Neural crest cell (in vitro differentiated cells): ENCODE data around the gene MYLK4. TPM values are rescaled to one million over a fixed set of nuclear protein-coding genes. Genes with fewer than 3 reads are reported as not detected.
A peak's percentile ranks its signal among the peaks of the same experiment; 100 is the strongest.
"Not testable (repeated sequence)": the region's sequence is repeated elsewhere in the genome, so short reads cannot be mapped to it uniquely, and the experiment has no call there.

Experiments
- DNase-seq: peaks from one replicate; pipeline ENCODE4 v3.0.0; 2021; ENCODE audit warnings: low read depth, mixed read lengths, low spot score
- H3K27ac Mint-ChIP-seq: one replicate; pipeline ENCODE4 v1.8.0; 2021; ENCODE audit warnings: mild to moderate bottlenecking, mixed read lengths; ENCODE audit not compliant: unreplicated experiment
- H3K27me3 Mint-ChIP-seq: 2 replicates; pipeline ENCODE4 v1.8.0; 2021; ENCODE audit warnings: low read depth, mild to moderate bottlenecking, mixed read lengths
- H3K36me3 Mint-ChIP-seq: 2 replicates; pipeline ENCODE4 v1.8.0; 2021; ENCODE audit warnings: low read depth, mild to moderate bottlenecking, mixed read lengths
- H3K4me1 Mint-ChIP-seq: 2 replicates; pipeline ENCODE4 v1.8.0; 2021; ENCODE audit warnings: mixed read lengths
- H3K4me3 Mint-ChIP-seq: one replicate; pipeline ENCODE4 v1.8.0; 2021; ENCODE audit warnings: mild to moderate bottlenecking, mixed read lengths
- H3K9me3 Mint-ChIP-seq: 2 replicates; pipeline ENCODE4 v1.8.0; 2021; ENCODE audit warnings: mixed read lengths
- total RNA-seq: library from RNA; stranded (reverse); gene quantifications from 2 replicates; pipeline ENCODE4 v1.2.1, GENCODE V29; 2021
- TF ChIP-seq, protein P1 (sequence below): fragments of 200-600 bp; sonication (generic); conservative IDR thresholded peaks from 2 replicates; pipeline ENCODE4 v1.5.0; 2021; ENCODE audit warnings: antibody characterized with exemption, mild to moderate bottlenecking

MYLK4 gene
- total RNA-seq, 1 donor from 2014 or later: 0.96 TPM

DNA sequence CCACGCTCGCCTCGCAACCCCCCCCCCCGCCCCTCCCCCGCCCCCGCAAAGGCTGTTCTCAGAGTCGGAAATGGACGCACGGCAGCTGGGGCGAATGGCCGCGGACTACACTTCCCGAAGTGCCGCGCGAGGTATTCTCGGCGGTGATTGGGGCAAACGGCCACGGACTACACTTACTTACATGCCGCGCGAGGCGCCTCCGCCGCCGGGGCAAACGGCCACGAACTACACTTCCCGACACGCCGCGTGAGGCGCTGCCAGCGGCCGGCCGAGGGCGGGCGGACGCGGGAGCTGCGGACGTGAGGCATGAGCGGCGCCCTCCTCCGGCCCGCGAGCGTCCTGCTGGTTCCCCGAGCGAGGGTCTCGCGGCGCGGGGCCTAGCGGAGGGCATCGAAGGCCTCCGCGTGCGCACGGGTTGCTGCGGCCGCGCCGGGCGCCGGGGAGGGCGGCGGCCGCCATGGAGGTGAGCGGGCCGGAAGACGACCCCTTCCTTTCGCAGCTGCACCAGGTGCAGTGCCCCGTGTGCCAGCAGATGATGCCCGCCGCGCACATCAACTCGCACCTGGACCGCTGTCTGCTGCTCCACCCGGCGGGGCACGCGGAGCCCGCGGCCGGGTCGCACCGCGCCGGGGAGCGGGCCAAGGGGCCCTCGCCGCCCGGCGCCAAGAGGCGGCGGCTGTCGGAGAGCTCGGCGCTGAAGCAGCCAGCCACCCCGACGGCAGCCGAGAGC is 14.6 kb upstream of the MYLK4 start, which contains the start of gene WRNIP1:
WRNIP1 (plus strand) TSS at position 228 of the 730 bp plus-strand sequence; CDS start at position 458, 230 bp downstream.
- Mint-ChIP-seq H3K27ac (peak within 1 kb of the TSS; percentile 92), H3K27me3 (no peaks in the 10 kb centered on the region), H3K9me3 (peaks cover 5% of the 10 kb centered on the region), H3K4me1 (peaks cover 40% of the 10 kb centered on the region), H3K36me3 (peaks cover 4% of the 10 kb centered on the region), H3K4me3 (peak within 1 kb of the TSS; percentile 94)
- DNase-seq: peak; percentile 92
- TF ChIP-seq, protein P1, sequence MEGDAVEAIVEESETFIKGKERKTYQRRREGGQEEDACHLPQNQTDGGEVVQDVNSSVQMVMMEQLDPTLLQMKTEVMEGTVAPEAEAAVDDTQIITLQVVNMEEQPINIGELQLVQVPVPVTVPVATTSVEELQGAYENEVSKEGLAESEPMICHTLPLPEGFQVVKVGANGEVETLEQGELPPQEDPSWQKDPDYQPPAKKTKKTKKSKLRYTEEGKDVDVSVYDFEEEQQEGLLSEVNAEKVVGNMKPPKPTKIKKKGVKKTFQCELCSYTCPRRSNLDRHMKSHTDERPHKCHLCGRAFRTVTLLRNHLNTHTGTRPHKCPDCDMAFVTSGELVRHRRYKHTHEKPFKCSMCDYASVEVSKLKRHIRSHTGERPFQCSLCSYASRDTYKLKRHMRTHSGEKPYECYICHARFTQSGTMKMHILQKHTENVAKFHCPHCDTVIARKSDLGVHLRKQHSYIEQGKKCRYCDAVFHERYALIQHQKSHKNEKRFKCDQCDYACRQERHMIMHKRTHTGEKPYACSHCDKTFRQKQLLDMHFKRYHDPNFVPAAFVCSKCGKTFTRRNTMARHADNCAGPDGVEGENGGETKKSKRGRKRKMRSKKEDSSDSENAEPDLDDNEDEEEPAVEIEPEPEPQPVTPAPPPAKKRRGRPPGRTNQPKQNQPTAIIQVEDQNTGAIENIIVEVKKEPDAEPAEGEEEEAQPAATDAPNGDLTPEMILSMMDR: peak; percentile 70

DNA sequence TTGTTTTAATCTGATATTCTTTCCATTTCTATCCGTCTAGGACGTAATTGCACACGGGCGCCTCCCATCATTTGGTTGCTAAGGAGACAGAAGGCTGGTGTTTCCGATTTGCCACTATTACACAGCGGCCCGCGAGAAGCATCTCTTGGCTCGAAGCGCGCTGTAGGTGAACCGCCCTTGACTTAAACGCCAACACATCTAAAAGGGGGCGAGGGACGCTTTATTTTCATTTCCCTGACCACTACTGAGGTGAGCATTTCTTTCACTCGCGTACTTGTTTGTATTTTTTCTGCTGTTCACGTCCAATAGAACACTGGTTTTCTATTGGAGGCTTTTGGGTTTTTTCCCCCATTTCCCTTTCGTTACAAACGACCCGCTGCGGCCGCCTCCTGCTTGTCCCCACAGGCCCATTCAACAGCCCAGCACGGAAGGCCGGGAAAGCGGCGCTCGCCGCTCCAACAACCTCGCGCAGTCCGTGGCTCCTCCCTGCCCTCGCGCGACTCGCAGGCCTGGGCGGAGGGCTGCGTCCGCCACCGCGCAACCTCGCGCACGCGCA is 14.0 kb upstream of the MYLK4 start:
- no peak for DNase-seq
- Mint-ChIP-seq H3K9me3 (peaks cover 6% of the 10 kb centered on the region), H3K27me3 (no peaks in the 10 kb centered on the region), H3K27ac (peak overlapping the region; percentile 92), H3K4me1 (peaks cover 33% of the 10 kb centered on the region), H3K4me3 (peak overlapping the region; percentile 90), H3K36me3 (no peaks in the 10 kb centered on the region)
- TF ChIP-seq, protein P1: no peak

DNA sequence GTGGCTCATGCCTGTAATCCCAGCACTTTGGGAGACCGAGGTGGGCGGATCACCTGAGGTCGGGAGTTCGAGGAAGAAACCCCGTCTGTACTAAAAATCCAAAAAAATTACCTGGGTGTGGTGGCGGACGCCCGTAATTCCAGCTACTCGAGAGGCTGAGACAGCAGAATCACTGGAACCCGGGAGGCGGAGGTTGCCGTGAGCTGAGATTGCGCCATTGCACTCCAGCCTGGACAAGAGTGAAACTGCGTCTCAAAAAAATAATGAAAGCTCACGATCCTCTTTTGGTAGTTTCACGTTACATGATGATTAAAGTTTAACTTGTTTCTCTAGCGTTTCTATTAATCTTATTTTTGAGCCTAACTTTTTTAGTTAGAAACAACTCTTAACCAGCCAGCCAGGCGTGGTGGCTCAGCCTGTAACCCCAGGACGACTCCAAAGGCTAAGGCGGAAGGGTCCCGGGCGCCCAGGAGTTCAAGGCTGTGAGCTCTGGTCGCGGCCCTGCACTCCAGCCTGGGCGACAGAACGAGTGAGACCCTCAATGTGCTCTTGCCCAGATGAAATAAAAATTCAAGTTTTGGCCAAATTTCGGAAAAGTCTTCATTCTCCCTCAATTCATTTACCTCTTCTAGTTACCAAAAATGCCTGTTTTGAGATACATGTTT is 13.3 kb upstream of the MYLK4 start:
- TF ChIP-seq, protein P1: no peak
- H3K36me3 Mint-ChIP-seq: no peaks in the 10 kb centered on the region
- peak overlapping the region; percentile 90 for H3K4me3 Mint-ChIP-seq
- DNase-seq: no peak
- peaks cover 6% of the 10 kb centered on the region for H3K9me3 Mint-ChIP-seq
- peaks cover 31% of the 10 kb centered on the region for H3K4me1 Mint-ChIP-seq
- no peaks in the 10 kb centered on the region for H3K27me3 Mint-ChIP-seq
- H3K27ac Mint-ChIP-seq: peak overlapping the region; percentile 30

DNA sequence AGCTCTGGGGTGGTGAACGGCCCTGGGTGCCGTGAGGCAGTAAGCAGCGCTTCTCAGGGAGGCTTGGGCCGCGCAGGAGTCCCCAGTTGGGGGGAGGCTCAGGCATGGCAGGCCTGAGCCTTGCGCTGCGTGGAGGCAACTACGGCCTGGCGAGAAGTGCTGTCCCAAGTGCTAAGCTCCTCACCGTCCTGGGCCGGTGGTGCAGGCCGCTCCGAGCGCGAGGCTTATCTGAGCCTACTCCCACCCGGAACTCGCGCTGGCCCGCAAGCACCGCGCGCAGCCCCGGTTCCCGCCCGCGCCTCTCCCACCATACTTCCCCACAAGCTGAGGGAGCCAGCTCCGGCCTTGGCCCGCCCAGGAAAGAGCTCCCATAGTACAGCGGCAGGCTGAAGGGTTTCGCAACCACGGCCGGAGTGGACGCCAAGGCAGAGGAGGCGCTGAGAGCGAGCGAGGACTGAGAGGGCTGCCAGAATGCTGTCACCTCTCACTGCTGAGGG is 12.7 kb upstream of the MYLK4 start:
- DNase-seq: no peak
- Mint-ChIP-seq H3K4me3 (no peak overlapping the region), H3K27me3 (no peaks in the 10 kb centered on the region), H3K27ac (no peak overlapping the region), H3K9me3 (peaks cover 6% of the 10 kb centered on the region), H3K36me3 (no peaks in the 10 kb centered on the region), H3K4me1 (peaks cover 25% of the 10 kb centered on the region)
- TF ChIP-seq, protein P1: no peak

DNA sequence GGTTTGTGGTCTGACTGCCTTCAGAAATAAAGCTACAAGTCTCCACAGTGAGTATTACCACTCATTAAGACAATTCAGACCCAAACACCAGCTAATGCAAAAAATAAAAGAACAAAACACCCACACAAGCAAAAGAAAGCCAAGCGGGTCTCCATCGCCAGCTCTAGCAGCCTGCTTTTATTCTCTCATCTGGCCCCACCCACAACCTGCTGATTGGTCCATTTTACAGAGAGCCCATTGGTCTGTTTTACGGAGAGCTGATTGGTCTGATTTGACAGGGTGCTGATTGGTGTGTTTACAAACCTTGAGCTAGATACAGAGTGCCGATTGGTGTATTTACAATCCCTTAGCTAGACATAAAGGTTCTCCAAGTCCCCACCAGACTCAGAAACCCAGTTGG is 12.1 kb upstream of the MYLK4 start:
- DNase-seq, H3K9me3 Mint-ChIP-seq, H3K27ac Mint-ChIP-seq, H3K27me3 Mint-ChIP-seq, H3K4me3 Mint-ChIP-seq, H3K36me3 Mint-ChIP-seq: not testable (repeated sequence)
- peaks cover 20% of the 10 kb centered on the region for H3K4me1 Mint-ChIP-seq
